Inflammatory macrophage treated with lipopolysaccharide for 4 hours (primary cell): ENCODE results near the gene KANSL1.
A peak's percentile ranks its signal among the peaks of the same experiment; 100 is the strongest.

Experiments used
- DNase-seq: peaks from one replicate; pipeline ENCODE4 v3.0.0-alpha.2; 2020

KANSL1 gene

DNA sequence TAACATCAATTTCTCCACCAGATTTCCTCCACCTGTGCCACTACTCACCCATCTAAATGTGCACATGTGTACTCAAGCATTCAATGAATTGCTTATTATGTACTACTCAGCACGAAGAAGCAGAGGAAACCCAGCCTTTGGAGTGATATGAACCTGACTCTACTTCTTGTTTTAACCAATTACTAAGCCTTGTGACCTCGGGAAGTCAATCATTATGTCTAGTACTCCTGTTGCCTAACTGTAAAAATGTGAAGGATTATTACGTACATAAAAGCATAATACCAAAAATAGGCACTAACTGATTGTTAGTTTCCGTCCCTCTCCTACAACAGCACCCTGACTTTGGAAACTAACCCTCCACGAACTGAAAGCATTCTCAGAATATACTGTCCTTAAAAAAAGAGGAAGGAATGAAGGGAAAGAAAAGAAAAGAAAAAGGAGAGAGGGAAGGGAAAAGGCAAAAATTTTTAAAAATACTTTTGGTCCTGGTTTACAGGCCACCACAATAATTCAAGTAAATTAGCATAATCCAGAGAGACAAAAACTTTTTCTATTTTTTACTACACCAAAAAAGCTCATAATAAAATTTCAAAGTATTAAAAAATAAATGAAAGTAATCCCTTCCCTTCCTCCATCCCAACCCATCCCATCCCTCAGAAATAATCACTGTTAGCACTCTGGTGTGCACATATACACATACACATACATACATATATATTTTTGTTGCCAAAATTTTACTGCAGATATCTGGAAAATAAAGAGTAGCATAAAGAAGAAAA lies 53.6 kb downstream of the KANSL1 start:
- DNase-seq = peak; percentile 81

DNA sequence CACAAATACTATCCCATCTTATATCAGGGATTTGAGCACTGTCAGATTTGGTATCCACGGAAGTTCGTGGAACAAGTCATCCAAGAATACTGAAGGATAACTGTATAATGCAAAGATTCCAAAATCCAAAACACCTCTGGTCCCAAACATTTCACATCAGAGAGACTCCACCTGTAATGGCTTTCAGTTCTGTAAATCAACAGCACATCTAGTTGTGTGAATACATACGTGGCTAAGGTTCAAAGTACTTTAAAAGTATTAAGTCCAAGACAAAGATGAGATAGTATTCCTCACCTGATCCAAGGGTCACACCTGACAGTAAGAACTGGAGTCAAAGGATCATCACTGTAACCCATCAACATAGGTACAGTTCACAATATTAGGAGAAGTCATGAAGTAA lies 54.8 kb downstream of the KANSL1 start:
- no peak for DNase-seq

DNA sequence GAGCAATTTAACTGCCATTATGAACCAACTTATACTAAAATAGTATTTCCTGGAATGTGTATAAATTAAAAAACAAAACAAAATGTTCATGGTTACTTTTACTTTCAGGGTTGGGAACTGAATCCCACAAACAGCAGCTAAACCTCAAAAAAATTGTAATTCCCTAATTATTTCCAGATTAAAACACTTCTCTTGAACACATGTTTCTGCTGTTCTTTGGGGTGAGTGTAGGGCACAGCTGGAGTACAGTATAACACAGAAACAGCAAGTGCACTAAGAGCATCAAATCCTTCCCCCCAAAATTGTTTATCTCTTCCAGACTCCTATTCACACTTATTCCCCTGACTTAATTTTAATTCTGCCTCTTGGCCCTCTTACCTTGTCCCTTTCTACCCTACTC lies 56.4 kb downstream of the KANSL1 start:
- no peak for DNase-seq

DNA sequence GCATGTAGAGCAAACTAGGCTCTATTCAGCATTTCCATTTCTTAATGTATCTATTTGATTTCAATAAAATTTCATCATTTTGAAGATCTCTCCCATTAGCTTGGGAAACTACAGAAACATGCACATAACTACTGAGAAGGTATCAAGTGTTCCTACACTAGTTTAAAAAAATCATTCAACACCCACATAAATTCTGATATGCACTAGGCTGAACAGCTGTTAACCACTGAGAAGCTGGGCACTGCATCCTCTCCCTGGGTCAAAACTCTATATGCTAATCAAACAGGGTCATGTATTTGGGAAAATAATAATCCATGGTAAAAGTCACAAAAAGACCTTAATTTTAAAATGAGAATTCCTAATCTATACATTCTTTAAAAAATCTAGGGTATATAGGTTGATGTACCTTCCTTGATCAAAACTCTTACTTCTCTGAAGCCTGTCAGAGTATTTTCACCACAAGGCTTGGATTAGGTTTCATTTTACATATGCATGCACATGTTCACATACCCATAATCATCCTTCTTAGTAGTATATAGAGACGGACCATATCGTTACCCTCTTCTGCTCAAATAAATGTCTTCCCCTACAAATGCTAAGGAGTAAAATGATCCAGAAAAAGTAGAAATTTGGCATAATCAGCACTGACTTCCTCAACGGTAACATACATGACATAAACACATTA lies 57.2 kb downstream of the KANSL1 start:
- no peak for DNase-seq

DNA sequence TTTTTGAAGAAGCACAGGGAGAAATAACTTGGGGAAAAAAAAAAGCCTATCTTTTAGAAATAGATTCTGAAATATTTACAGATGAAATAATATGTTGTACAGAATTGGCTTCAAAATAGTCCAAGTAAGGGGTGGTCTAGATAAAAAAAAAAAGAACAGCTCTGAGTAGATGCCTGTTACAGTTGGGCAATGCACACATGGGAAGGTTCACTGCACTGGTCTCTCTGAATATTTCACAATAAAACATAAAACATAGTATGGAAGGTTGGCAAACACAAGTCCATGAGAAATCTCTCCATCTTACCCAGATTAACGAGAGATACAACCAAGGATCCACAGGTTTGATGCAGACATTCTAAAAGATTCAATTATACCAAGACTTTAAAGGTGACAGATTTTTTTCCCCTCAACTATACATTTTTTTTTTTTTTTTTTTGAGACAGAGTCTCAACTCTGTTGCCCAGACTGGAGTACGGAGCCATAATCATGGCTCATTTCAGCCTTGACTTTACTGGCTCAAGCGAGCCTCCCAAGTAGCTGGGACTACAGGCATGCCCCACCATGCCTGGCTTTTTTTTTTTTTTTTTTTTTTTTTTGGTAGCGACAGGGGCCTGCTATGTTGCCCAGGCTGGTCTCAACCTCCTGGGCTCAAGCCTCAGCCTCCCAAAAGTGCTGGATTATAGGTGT lies 58.0 kb downstream of the KANSL1 start:
- no peak for DNase-seq

DNA sequence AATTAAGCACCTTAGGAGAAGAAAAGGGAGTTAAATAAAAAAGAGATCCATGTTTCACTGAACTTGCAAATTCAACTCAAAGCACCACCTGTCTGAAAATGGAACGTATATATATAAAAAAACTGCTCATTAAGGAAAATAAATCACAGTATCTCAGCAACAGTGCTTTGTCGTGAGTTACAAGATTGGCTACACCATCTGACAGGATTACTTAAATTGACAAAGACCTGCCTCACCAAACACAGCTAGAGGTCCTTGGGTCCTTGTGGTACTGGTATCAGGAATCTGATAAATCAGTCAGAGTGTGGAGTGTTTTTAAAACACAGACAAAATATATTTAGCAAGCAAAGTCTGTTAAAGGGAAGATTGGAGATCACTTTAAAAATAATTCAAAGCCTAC lies 63.9 kb downstream of the KANSL1 start:
- no peak for DNase-seq

DNA sequence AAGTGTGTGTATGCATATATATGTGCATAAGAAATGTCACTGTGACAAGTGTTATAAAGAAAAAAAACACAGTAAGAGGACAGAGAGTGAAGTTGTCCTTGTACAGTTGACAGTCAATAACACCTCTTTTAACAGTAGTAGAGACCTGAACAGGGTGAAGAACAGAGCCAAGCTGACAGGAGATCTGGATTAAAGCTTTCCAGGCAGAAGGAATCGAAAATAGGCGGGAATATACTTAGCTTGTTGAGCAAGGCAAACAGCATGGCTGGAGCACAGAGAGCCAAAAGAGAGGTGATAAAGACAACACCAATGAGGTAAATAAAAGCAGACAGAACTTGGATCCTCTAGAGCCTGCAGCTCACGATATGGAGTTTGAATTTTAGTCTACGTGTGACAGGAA lies 64.8 kb downstream of the KANSL1 start:
- no peak for DNase-seq

DNA sequence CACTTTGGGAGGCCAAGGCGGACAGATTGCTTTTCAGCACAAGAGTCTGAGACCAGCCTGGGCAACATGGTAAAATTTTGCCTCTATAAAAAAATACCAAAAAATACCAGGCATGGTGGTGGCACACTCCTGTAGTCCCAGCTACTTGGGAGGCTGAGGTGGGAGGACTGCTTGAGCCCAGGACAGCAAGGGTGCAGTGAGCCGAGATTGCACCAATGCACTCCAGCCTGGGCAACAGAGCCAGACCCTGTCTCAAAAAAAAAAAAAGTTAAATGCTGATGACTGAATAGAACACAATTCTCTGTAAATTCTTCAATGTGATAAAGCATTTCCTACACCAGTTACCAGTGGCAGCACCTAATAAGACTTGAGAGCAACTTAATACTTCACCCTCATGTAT lies 65.7 kb downstream of the KANSL1 start:
- no peak for DNase-seq

DNA sequence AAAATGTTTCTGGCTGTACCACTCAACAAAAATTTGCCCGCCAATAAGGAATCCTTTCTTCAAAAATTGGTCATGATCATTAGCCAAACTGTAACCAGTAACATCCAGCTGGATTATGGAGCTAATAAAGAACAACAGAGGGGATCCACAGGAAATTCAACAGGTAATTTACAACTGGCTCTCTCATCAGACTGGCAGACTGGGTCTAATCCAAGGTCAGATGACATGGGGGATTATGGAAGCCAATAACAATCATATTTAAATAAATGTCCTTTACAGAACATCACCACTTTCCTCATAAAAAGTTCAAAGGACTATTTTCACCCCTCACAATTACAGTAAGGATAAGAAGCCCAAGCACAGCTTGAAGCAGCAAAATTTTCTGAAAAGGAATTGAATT lies 66.4 kb downstream of the KANSL1 start:
- no peak for DNase-seq

DNA sequence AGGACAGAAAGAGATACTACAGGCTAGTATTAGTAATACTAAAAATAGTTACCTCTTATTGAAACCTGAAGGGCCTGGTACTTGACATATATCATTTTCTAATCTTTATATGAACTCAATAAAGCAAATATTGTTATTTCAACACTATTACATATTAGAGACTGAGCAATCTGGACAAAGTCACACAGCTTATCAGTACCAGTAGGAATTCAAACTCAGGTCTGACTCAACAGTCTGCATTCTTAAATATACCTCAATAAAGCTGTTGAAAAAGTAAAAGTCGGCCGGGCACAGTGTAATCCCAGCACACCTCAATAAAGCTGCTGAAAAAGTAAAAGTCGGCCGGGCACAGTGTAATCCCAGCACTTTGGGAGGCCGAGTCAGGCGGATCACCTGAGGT lies 67.4 kb downstream of the KANSL1 start:
- no peak for DNase-seq

DNA sequence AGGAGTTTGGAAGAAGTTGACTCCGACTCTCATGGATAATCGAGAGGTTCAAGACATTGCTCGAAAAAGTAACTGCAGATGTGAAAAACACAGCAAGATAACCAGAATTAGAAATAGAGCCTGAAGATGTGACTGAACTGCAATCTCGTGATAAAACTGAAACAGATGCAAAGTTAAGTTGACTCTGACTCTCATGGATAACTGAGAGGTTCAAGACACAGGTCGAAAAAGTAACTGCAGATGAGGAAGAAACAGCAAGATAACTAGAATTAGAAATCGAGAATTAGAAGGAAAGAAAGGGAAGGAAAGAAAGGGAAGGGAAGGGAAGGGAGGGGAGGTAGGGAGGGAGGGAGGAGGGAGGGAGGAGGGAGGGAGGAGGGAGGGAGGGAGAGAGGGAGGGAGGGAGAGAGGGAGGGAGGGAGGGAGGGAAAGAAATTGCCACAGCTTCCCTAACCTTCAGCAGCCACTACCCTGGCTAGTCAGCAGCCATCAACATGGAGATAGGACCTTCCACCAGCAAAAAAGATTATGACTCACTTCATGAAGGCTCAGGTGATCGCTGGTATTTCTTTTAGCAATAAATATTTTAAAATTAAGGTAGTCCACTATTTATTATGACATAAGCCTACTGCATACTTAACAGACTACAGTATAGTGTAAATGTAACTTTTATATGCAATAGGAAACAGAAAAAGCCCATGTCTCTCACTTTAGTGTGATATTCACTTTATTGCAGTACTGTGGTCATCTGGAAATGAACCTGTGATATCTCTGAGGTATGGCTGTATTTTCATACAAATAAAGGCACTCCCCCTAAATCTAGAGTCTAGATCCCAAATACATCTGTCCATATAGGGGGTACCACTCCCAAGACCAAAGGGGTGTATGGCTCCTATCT lies 68.3 kb downstream of the KANSL1 start:
- DNase-seq = no peak

DNA sequence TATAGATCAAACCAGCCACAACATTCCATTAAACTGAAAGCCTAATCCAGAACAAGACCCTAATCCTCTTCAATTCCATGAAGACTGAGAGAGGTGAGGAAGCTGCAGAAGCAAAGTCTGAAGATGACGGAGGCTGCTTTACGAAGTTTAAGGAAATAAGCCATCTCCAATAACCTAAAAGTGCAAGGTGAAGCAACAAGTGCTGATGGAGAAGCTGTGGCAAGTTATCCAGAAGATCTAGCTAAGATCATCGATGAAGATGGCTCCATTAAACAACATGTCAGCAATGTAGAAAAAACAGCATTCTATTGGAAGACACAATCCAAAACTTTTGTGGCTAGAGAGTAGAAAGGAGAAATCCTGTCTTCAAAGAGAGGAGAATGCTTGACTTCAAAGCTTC lies 69.6 kb downstream of the KANSL1 start:
- DNase-seq = no peak

DNA sequence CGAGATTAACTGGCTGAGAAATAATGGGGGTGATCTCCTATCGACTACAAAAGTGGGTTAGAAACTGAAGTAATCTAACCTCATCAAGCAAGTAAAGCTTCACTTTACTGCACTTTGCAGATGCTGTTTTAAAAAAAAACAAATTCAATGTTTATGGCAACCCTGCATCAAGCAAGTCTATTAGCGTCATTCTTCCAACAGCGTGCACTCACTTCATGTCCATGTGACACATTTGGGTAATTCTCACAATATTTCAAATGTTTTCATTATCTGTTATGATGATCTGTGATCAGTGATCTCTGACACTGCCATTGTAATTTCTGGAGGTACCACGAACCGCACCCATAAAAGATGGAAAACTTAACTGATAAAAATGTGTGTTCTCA lies 70.8 kb downstream of the KANSL1 start:
- DNase-seq = no peak

DNA sequence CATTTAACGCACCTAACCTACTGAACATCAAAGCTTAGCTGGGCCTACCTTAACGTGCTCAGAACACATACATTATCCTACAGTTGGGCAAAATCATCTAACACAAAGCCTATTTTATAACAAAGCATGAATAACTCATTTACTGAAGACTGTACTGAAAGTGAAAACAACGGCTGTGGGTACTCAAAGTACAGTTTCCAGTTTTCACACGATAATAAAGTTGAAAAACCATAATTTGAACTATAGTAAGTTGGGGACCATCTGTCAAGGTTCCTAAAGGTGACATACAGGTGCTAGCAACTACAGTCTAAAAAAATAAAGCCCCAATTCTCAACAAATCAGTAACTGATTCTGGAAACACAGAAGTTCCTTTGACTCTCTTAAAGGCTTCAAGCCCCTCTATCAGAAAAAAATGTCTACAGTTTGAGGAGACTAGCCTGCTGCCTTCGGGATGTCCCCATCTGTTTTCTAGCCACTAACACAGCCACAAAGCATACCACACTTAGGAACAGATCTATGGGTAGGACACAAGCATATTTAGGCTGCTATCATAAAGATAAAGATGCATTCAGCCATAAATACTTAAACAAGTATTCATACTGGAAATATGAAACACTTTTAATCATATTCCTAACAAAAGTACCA lies 71.3 kb downstream of the KANSL1 start:
- no peak for DNase-seq

DNA sequence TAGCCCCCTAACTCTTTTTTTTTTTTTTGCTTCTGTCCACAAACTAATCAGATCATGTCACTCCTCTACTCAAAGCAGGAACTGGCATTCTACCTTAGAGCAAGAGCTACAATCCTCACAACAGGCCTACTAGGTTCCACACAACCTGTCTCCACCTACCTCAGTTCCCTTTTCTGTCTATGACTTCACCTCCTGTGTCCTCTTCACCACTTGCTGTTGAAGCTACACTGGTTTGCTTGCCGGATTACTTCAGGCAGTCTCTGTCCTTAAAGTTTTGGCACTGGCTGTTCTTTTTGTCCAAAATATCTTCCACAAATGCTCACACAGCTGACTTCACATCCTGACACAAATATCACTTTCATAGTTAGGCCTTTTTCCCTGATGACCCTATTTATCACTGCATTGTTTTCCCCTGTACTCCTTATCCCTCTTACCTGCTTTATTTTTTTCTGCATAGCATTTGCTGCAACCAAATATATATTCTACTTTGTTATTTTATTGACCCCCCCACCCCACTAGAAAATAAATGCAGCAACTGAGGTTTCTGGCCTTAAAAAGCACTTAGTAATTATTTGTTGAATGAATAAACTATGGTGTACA lies 72.0 kb downstream of the KANSL1 start:
- DNase-seq = no peak

DNA sequence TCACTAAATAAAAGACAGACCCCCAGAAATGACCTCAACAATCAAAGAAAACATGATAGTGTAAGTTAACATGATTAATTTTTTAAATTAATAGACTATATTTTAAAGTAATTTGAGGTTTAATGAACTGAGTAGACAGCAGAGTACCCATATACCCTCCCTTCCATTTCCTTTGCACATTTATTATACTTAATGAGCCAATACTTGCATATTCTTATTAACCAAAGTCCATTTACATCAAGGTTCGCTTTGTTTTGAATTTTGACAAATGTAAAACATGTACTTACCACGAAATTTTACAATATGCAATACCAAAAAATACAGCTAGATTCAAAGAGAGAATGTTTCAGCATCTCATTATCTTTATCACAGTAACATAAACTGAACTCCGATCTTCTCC lies 72.7 kb downstream of the KANSL1 start:
- no peak for DNase-seq

DNA sequence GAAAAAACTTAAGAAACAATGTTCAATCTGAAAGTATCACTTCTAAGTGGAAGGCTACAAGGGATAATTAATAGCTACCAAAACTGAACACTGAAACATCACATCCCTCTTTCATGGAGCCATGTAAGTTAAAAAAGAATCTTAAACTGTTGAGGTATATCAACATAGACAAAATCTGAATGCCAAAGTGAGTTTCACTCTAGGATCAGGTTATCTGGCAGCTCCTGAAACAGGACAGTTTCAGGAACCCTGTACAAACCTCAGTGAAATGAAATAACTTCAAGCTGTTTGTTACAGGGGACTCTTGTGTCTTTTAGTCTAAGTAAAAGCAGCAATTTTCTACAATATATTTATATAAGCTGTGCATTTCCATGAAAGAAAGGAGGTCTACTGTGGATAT lies 73.2 kb downstream of the KANSL1 start:
- no peak for DNase-seq

DNA sequence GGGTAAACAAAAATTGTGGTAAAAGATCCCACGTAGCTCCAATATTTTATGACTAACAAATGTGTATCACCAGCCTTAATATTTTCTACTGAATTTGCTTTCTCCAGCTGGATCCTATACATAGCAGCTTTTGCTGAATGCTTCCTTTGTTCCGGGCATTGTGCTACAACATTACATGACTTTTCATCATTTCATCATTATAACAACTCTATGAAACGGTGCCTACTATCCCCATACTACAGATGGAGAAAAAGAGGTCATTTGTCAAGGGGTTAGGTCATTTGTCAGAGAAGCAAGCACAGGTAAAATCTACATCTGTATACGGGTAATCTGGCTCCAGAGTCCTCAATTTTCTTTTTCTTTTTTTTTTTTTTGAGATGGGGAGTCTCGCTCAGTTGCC lies 74.3 kb downstream of the KANSL1 start:
- DNase-seq = no peak

DNA sequence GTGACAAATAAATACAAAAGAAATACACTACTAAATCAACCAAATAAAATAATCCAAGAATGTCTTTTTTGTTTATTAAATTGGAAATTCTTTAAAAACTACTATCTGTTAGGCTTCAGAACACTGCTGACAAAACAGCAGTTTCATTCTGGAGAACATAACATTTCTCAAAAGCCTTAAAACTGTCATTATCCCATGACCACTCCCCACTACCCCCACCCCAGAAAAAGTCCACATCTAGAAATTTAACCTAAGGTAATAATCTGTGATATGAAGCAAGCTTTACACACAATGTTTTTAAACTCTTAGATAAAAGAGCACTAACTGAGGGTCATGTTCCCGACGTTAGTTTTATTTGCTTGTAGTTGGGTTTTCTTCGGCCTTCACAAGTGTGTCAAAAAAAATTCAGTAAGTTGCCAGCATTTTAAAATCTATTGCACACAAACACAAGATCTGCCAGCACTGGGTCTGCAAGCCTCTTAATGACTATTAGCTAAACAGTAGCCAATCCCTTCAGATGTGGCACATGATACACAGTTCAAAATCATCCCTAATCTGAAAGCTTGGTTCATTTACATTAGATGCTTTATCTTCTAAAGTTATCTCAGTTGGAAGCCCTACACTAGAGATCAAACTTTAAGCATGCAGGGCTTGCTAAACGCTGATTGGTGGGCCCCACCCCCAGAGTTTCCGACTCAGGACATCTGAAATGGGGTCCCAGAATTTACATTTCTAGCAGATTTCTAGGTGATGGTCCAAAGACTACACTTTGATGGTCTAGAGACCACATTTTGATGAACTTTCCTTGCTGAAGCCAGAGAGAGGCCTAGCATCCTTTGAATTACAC lies 75.2 kb downstream of the KANSL1 start:
- DNase-seq = no peak

DNA sequence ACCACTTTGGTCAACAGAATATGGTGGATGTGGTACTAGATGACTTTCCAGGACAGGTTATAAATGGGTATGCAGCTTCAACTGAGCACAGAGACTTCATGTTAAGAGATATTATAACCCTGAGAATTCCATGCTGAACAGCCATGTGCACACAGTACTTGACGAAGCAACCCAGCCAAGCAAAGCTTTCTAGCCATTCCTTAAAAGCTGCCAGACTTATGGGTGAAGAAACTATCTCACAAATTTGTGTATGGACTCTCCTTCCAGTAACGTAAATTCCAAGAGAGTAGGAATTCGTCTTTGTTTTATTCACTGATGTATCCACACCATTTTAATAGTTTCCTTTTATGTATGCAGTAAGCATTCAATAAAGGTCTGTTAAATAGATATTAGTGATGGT lies 76.1 kb downstream of the KANSL1 start:
- no peak for DNase-seq

DNA sequence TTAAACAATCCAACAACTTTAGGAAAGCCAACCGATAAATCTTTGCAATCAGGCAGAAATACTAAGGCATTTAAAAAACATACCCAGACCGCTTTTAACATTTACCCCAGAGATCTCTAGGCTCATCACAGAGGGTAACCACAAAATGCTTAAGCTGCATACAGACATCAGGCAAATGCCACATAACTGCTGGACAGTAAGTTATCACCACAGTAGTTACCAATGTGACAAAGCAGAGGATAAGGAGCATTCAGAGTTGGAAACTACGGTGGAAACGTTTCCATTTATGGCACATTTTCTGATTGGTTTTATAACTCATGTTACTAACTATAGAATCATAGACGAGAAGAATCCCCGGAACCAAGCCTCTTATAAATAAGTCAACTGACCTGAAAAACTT lies 77.5 kb downstream of the KANSL1 start:
- no peak for DNase-seq
